HG03439 (cell line): Measurements from ENCODE around the gene FGD6.
"Not testable (repeated sequence)": the region's sequence is repeated elsewhere in the genome, so short reads cannot be mapped to it uniquely, and the experiment has no call there.

ENCODE experiments used
- ATAC-seq: cut with Tn5 transposase; IDR thresholded peaks from one replicate; pipeline ENCODE4 v1.9.1; 2021; ENCODE audit warnings: mild to moderate bottlenecking, moderate library complexity; ENCODE audit not compliant: unreplicated experiment

FGD6 gene

DNA sequence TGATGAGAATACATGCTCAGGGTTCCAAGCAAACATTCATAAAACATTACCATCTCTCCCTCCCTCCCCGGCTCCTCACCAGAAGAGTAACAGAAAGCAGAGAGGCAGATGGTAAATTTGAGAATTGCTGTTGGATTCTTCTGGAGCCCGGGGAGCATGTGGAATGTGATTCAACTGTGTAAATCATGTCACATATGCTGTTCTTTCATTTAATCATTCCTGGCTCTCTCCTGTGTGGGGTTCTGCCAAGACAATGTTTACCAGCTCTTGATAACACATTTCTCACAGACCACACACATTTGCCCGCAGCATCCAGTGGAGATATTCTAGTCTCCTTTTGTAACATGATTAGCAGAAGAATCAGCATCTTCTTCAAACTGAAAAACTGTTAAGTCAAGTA lies 120.4 kb downstream of the FGD6 start:
- ATAC-seq, result no peak

DNA sequence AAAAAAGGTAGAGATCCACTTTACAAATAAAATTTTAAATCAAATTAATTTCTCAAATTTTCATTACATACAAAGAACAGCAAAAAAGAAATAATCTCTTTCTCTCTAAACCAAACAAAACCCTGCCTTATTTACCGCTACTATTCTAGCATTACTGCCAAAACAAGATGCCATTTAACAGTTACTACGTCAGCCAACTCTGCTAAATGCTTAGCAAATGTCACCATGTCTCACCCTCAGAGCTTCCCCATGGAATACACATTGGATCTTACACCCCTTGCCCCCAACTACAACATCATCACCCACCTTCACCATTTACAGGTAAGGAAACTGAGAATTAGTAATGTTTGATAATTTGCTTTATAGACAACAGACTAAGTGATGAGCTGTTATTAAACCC lies 120.9 kb downstream of the FGD6 start:
- ATAC-seq, result no peak

DNA sequence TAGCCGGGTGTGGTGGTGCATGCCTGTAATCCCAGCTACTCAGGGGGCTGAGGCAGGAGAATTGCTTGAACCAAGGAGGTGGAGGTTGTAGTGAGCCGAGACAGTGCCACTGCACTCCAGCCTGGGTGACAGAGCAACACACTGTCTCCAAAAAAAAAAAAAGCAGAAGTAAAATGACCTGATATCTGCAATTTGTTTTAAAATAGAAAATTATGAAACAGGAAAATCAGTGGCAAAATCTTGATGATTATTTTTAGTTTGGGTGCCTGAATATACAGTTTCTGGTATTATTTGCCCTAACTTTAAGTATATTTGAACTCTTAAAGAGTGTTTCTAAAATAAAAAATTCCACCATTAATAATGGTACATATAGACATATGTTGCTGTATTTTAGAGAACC lies 121.4 kb downstream of the FGD6 start:
- not testable (repeated sequence) for ATAC-seq

DNA sequence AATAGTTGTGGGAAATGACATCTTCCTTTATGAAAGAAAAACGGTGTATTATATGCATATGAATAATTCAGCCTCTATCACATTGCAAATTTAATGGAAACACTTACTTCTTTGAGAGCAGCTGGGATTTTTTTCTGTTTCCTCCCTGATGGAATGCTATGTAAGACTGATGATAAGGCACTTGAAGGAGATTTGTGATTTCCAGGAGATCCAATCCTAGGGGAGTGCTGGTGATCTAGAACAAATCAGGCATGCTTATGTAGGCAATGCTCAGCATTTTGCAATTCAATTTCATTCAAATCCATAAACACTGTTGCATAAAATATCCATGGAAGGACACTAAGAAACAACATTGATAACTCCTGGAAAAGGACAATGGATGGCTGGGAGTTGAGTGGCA lies 127.8 kb downstream of the FGD6 start:
- no peak for ATAC-seq

DNA sequence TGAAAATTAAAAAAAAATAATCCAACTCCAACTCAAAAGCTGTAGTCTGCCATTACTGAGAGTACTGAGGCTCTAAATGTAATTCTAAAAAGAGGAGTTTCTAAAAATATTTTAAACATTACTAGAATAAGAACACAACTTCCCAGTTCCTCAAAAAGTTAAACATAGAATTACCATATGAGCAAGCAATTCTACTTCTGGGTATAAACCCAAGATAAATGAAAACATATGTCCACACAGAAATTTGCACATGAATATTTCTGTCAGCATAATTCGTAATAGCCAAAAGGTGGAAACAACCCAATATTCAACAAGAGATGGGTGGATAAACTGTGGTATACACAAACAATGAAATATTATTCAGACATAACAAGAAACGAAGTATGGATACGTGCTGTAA lies 128.9 kb downstream of the FGD6 start:
- no peak for ATAC-seq

DNA sequence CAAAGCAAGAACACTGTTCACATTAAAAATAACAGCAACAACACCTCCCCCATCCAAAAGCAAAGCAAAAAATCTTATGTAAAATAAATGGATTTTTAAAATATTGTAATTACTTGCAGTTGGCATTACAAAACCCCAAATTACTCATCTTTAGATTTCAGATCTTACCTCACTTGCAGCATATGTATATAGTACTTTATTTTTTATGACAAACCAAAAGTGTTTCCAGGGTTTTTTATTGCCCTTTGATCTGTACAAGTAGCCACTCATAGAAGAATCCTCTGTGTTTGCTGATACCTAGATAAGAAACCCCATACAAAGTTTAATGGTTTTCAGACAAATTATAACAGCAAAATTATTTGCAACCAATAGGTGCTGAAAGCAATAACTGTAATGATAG lies 131.7 kb downstream of the FGD6 start:
- no peak for ATAC-seq

DNA sequence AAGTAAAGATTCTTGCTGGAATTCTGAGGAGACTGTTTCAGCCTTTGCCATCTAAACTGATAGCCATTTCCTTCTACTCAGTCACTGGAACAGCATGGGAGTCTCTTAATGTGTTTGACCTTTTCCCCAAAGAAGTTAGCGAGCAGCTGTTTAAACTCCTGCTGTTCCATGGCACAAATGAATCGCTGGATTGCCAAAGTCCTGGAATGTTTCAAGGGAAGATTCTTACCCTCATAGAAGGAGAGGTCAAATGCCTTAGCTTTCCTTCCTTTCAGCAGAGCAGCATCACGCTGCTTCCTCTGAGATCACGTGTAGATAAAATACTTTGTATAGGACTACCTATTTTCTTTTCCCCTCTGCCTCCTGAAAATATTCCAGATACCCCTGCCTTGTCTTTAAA lies 133.3 kb downstream of the FGD6 start:
- no peak for ATAC-seq

DNA sequence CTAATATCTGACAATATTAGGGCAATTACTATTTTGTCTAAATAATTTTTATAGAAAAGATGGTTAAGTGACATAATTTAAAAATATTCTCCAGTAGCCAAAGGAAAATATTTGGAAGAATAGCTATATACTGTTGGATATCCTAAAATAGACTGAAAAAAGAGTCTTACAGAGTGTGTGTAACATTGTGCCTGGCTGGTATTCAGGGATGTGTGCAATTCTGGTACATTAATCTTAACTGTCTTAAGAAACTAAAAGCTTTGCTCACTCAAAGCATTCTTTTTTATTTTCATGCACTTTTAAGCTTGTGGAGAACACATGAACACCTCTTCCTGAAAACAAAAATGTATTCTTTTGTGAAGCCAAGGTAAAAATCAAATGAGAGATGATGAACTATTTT lies 133.8 kb downstream of the FGD6 start:
- ATAC-seq, result no peak

DNA sequence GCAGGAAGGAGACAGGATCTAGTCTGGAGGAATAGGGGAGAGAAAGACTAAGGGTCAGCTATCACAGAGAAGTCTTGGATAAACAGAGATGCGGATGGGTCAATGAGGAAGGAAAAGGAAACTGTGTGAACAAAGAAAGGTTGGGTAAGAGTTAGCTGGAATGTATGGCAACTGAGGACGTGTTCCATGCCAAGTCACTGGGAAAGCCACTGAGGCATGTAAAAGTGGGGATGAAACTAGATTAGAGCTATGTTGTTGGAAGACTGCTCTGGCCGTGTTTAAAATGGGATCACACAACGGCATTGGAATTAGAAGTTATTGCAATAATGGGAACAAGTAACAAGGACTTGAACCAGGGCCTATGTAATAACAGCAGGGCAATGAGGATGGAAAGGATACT lies 139.9 kb downstream of the FGD6 start:
- ATAC-seq, result no peak

DNA sequence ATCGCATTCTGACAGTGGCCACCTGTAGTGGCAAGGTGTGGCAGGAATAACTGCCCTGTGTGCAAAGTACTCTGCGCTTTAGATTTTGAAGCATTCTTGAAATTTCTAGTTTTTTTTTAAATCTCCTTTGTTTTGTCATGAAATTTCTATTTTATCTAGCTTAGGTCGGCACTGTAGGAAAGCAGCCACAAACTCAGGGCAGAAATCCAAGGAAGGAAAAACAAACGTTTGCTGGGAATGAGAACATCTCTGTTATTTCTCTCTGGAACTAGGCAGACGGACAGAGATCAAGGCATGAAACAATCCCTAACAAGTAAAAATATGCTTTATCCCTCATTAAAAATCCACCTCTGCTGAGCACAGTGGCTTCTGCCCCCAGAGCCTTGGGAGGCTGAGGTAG lies 142.5 kb downstream of the FGD6 start:
- ATAC-seq, result no peak

DNA sequence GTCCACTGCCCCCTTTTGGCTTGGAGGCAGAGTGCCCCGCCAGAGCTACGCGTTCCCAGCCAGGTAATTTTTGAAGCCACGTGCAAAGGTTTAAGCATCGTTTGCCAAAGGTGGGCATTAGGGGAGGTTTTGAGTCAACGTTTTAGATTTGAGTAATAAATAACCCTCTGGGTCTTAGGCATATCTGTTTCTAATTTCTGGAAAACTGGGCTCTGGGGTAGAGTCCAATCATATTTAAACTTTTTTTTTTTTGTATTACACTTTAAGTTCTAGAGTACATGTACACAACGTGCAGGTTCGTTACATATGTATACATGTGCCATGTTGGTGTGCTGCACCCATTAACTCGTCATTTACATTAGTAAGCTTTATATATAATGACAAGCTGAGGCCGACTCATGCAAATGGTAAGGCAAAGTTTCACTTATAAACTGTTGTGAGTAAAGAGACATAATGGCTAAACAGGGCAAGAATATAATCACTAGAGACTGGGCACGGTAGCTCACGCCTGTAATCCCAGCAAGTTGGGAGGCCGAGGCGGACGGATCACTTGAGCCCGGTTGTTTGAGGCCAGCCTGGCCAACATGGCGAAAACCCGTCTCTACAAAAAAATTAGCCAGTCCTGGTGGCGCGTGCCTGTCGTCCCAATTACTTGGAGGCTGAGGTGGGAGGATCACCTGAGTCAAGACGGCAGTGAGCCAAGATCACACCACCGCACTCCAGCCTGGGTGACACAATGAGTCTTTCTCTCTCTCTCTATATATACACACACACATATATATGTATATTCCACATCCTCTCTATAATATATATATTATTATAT lies 143.4 kb downstream of the FGD6 start:
- no peak for ATAC-seq

DNA sequence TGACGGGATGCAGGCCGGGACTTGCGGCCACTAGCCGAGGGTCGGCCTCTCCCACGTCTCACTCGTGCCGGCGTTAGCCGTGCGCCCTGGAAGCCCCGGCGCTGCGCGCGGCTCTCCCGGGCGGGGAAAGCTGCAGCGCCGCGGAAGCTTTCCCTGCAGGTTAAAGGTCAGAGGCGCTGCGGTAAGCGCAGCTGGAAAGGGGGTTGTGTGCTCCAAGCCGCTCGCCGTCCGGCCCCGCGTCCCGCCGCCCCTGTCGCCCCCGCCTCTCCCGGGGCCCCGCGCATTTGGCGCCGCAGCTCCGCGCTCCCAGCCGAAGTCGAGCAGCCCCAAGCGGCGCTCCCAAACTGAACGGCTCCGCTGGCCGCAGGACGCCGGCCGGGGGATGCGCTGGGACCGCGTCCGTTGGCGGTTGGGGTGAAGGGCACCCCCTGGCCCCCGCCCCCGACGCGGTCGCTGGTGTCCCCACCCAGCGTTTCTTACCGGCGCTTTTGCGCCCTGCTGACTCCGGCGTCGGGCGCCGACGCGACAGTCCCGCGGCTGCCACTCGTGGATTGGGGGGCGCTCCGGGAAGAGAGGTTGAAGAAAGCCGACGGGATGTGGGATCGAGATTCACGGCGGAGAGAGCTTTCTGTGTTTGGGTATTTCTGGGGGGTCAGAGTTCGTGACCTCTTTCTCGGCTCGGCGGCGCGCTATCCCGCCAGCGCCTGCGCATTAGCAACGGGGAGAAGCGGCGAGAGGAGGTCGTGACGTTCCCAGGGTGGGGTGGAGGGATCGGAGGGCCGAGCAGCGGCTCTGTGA lies 144.2 kb downstream of the FGD6 start, which contains the start of gene NR2C1:
TSS of gene NR2C1 (minus strand) at position 719 of the 798 bp plus-strand sequence. CDS start 6,234 bp downstream, outside the sequence.
- ATAC-seq, result peak; percentile 92

DNA sequence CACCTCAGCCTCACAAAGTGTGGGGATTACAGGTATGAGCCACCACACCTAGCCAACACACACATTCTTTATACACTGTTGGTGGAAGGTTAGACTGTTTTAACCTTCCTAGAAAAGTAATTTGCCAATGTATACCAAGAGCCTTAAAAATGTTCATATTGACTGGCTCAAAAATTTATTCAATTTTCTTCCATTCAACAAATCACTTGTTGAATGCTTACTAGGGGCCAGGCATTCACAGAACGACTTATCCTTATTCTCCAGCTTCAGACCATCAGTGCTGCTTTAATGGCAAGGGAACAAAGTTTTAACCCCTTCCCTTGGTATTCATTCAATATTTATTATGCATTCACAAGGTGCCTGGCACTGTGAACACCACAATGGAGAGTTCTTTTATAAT lies 146.9 kb downstream of the FGD6 start:
- no peak for ATAC-seq

DNA sequence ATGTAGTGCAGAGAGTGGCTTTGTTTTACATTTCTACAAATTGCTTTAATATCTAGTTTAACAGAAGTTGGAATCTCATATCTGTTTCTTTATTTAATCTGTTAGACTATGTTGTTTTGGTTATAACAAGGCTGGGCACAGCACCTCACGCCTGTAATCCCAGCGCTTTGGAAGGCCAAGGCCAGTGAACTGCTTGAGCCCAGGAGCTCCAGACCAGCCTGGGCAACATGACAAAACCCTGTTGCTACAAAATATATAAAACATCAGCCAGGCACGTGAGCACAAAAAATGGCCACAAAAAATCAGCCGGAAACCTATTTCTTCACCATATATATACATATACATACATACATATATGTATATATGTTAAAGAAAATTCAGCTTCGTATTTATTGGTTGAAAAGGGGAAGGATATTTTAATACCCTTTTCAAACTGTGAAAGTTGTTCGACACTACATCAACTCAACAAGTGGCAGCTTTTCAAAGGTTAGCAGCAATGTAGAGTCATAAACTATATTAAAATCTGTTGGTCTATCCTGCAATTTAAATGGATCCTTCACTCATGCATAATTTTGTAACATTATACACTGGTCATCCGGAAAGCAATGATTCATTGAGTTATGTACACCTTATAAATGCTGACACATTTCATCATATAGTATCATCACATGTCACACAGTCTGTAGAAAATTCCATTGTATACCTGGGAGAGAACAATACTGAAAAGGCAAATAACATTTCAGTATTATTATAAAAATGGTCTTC lies 151.0 kb downstream of the FGD6 start:
- ATAC-seq, result no peak

DNA sequence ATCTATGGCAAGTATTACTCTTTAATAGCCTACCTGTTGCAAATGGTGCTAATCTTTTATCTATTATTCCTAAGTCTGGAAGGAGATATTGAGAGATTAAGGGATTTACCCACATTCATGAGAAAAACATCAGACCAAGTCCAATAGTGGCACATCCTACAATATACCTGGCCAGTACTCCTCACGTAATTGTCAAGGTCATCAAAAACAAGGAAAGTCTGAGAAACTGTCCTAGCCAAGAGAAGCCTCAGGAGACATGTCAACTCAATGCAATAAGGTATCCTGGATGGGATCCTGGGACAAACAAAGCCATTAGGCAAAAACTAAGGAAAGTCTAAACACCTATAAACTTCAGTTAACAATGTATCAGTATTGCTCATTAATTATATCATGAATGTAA lies 156.3 kb downstream of the FGD6 start:
- no peak for ATAC-seq

DNA sequence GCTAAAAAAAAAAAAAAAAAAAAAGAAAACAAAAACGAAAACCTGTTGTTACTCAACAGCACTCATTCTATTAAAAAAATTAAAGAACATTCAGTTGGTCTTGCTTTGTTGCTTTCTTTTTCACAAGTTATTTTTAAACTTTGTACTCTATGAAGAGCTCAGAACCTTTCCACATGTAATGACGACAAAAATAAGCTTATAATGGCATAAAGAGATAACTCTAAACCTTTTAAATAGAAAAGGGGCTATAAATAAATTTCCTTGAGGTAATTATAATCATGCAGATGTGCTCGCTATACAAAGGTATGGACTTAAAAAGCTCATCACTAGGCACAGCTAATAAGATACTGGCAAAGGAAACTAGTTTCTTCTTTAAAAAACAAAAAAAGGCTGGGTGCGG lies 157.3 kb downstream of the FGD6 start:
- ATAC-seq, result no peak

DNA sequence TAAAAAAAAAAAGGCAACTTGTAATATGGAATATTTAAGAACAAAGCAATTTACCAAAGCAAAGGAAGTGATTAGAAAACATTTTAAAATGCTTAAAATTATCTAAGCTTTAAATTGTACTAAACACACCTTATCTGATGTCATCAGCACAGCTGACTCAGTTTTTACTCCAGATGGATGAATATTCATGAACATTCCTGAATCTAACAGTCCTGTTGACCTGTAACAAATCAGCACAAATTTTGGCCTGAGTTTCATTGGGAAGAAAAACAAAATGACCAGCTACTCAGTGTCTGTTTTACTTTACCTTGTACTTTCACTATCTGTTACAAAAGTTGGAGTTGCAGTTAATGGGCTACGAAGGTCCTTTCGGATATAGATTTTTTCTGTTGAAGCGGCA lies 159.8 kb downstream of the FGD6 start:
- no peak for ATAC-seq

DNA sequence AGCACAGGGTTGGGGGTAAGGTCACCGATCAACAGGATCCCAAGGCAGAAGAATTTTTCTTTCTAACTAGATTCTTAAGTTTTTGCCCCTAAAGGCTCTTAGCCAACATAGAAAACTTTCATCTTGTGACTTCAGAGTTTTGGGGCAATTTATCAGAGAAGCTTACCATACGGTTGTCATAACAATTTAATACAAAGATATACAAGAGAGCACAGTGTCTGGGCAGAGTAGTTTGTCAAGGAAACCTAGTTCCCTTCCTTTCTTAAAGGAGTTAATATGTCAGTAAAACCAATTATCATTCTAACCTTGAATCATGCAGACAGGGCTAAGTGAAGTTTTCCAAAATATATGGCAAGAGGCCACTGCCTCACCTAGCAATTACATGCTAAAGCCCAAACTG lies 162.2 kb downstream of the FGD6 start:
- ATAC-seq, result no peak

DNA sequence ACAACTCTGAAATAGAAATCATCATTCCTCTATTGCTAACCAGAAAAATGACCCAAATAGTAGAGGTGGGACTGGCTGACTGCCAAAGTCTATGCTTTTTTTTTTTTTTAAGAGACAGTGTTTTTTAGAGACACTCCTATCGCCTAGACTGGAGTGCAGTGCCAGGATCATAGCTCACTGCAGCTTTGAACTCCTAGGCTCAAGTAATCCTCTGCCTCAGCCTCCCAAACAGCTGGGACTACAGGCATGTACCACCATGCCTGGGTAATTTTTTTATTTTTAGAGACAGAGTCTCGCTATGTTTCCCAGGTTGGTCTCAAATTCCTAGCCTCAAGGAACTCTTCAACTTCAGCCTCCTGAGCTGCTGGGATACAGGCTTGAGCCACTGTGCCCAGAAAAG lies 163.1 kb downstream of the FGD6 start:
- ATAC-seq, result no peak

DNA sequence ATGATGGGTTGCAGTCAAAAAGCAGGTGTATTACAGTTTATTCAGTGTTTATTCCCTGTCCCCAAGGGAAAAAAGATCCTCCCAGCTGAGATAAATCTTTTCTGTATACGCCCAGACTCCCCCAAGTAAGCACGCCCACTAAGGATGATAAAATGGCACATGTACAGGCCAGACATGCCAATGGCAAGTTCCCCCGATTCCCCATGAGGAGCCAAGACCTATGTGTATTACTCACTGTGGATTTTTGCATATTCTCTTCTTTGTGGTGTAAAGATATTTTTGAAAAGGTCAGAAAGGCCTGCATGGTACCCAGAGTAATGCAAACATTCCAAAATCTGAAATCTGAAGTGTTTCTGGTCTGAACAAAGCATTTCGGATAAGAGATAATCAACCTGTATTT lies 166.0 kb downstream of the FGD6 start:
- ATAC-seq, result no peak

DNA sequence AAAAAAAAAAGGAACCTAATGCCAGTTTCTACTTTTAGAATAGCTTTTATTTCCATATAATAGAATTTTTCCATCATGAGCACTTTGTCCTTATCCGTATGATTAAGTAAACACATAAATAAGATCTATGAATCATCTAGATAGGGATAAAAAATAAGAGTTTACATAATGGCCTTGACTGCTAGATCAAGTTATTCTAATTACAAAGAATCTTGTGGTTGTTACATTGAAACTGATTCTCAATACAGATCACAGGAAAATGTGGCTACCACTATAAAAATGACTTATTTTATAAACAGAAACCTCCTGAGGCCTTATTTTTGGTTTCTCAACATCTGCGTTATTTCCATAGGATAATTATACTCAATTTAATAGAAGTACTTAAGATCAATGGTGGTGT lies 179.4 kb downstream of the FGD6 start:
- ATAC-seq, result no peak

DNA sequence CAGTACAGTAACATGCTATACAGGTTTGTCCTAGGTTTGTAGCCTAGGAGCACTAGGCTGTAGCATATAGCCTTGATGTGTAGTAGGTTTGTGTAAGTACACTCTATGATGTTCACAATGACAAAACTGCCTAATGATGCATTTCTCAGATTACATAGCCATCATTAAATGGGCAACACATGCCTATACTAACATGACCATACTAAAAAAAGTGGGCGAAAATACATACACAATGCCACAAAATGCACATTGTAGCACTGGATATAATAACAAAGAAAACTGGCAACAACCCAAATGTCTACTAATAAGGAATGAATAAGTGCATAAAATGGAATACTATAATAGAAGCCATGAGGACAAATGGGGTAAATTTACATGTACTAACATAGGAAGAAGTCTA lies 182.5 kb downstream of the FGD6 start:
- no peak for ATAC-seq
